ENCODE results near the gene TTC32.

The TTC32 gene

GRCh38 chr2:19857100-19857499 is 44.7 kb downstream of the TTC32 start:
- Histone ChIP-seq H3K4me1 (ENCODE audit: insufficient read depth, insufficient read length) (no peaks in the 10 kb centered on the region), H3K27me3 (ENCODE audit: insufficient read depth, insufficient read length) (no peaks in the 10 kb centered on the region), H3K9ac (ENCODE audit: insufficient read length, low read depth) (no peak overlapping the region), H3K9me3 (ENCODE audit: insufficient read depth, low read length) (no peaks in the 10 kb centered on the region), H3K36me3 (ENCODE audit: insufficient read depth, insufficient read length, low read length) (no peaks in the 10 kb centered on the region), H3K4me3 (ENCODE audit: insufficient read length, low read depth) (no peak overlapping the region)
- TF ChIP-seq SUZ12 (IDR thresholded peaks at IDR 0.05; ENCODE audit: extremely low read depth, insufficient read depth, insufficient read length) (no peak), ZNF274 (IDR thresholded peaks at IDR 0.05; ENCODE audit: low read depth, low read length) (no peak), YY1 (IDR thresholded peaks at IDR 0.05; ENCODE audit: insufficient read depth, insufficient read length) (no peak)
- DNase-seq (ENCODE audit: low read depth, low spot score): no peak

GRCh38 chr2:19855542-19856431 is 46.0 kb downstream of the TTC32 start:
- no peaks in the 10 kb centered on the region for H3K27me3 ChIP-seq (ENCODE audit: insufficient read depth, insufficient read length)
- H3K4me3 ChIP-seq (ENCODE audit: insufficient read length, low read depth): no peak overlapping the region
- H3K9ac ChIP-seq (ENCODE audit: insufficient read length, low read depth): no peak overlapping the region
- no peaks in the 10 kb centered on the region for H3K9me3 ChIP-seq (ENCODE audit: insufficient read depth, low read length)
- no peak for DNase-seq (ENCODE audit: low read depth, low spot score)
- TF ChIP-seq SUZ12 (IDR thresholded peaks at IDR 0.05; ENCODE audit: extremely low read depth, insufficient read depth, insufficient read length) (no peak), YY1 (IDR thresholded peaks at IDR 0.05; ENCODE audit: insufficient read depth, insufficient read length) (no peak), ZNF274 (IDR thresholded peaks at IDR 0.05; ENCODE audit: low read depth, low read length) (no peak)
- no peaks in the 10 kb centered on the region for H3K4me1 ChIP-seq (ENCODE audit: insufficient read depth, insufficient read length)
- no peaks in the 10 kb centered on the region for H3K36me3 ChIP-seq (ENCODE audit: insufficient read depth, insufficient read length, low read length)

- no peak for DNase-seq (ENCODE audit: low read depth, low spot score)
- H3K4me1 ChIP-seq (ENCODE audit: insufficient read depth, insufficient read length): no peaks in the 10 kb centered on the region
- H3K36me3 ChIP-seq (ENCODE audit: insufficient read depth, insufficient read length, low read length): no peaks in the 10 kb centered on the region
- H3K4me3 ChIP-seq (ENCODE audit: insufficient read length, low read depth): no peak overlapping the region
- H3K9ac ChIP-seq (ENCODE audit: insufficient read length, low read depth): no peak overlapping the region
- H3K9me3 ChIP-seq (ENCODE audit: insufficient read depth, low read length): no peaks in the 10 kb centered on the region
- no peak for TF ChIP-seq ZNF274 (IDR thresholded peaks at IDR 0.05; ENCODE audit: low read depth, low read length)
- TF ChIP-seq SUZ12 (IDR thresholded peaks at IDR 0.05; ENCODE audit: extremely low read depth, insufficient read depth, insufficient read length): no peak
- TF ChIP-seq YY1 (IDR thresholded peaks at IDR 0.05; ENCODE audit: insufficient read depth, insufficient read length): no peak
- H3K27me3 ChIP-seq (ENCODE audit: insufficient read depth, insufficient read length): no peaks in the 10 kb centered on the region
Measured at GRCh38 chr2:19854596-19855541, 46.9 kb downstream of the TTC32 start.

- Histone ChIP-seq H3K4me1 (ENCODE audit: insufficient read depth, insufficient read length) (no peaks in the 10 kb centered on the region), H3K4me3 (ENCODE audit: insufficient read length, low read depth) (no peak overlapping the region), H3K9me3 (ENCODE audit: insufficient read depth, low read length) (no peaks in the 10 kb centered on the region), H3K27me3 (ENCODE audit: insufficient read depth, insufficient read length) (no peaks in the 10 kb centered on the region), H3K36me3 (ENCODE audit: insufficient read depth, insufficient read length, low read length) (no peaks in the 10 kb centered on the region), H3K9ac (ENCODE audit: insufficient read length, low read depth) (no peak overlapping the region)
- DNase-seq (ENCODE audit: low read depth, low spot score): no peak
- TF ChIP-seq YY1 (IDR thresholded peaks at IDR 0.05; ENCODE audit: insufficient read depth, insufficient read length) (no peak), ZNF274 (IDR thresholded peaks at IDR 0.05; ENCODE audit: low read depth, low read length) (no peak), SUZ12 (IDR thresholded peaks at IDR 0.05; ENCODE audit: extremely low read depth, insufficient read depth, insufficient read length) (no peak)
Measured at GRCh38 chr2:19851116-19851695, 50.6 kb downstream of the TTC32 start.

- no peaks in the 10 kb centered on the region for H3K36me3 ChIP-seq (ENCODE audit: insufficient read depth, insufficient read length, low read length)
- TF ChIP-seq SUZ12 (IDR thresholded peaks at IDR 0.05; ENCODE audit: extremely low read depth, insufficient read depth, insufficient read length): no peak
- no peak for TF ChIP-seq YY1 (IDR thresholded peaks at IDR 0.05; ENCODE audit: insufficient read depth, insufficient read length)
- TF ChIP-seq ZNF274 (IDR thresholded peaks at IDR 0.05; ENCODE audit: low read depth, low read length): no peak
- no peak overlapping the region for H3K9ac ChIP-seq (ENCODE audit: insufficient read length, low read depth)
- DNase-seq (ENCODE audit: low read depth, low spot score): no peak
- no peak overlapping the region for H3K4me3 ChIP-seq (ENCODE audit: insufficient read length, low read depth)
- H3K4me1 ChIP-seq (ENCODE audit: insufficient read depth, insufficient read length): no peaks in the 10 kb centered on the region
- no peaks in the 10 kb centered on the region for H3K27me3 ChIP-seq (ENCODE audit: insufficient read depth, insufficient read length)
- no peaks in the 10 kb centered on the region for H3K9me3 ChIP-seq (ENCODE audit: insufficient read depth, low read length)
Measured at GRCh38 chr2:19850056-19851050, 51.4 kb downstream of the TTC32 start.

- no peaks in the 10 kb centered on the region for H3K27me3 ChIP-seq (ENCODE audit: insufficient read depth, insufficient read length)
- no peak overlapping the region for H3K4me3 ChIP-seq (ENCODE audit: insufficient read length, low read depth)
- no peak for TF ChIP-seq YY1 (IDR thresholded peaks at IDR 0.05; ENCODE audit: insufficient read depth, insufficient read length)
- no peak for TF ChIP-seq SUZ12 (IDR thresholded peaks at IDR 0.05; ENCODE audit: extremely low read depth, insufficient read depth, insufficient read length)
- no peak for TF ChIP-seq ZNF274 (IDR thresholded peaks at IDR 0.05; ENCODE audit: low read depth, low read length)
Measured at GRCh38 chr2:19848952-19849351, 52.8 kb downstream of the TTC32 start.

More at GRCh38 chr2:19848952-19849351, 52.8 kb downstream of the TTC32 start:
- no peak for DNase-seq (ENCODE audit: low read depth, low spot score)
- H3K9me3 ChIP-seq (ENCODE audit: insufficient read depth, low read length): no peaks in the 10 kb centered on the region
- H3K9ac ChIP-seq (ENCODE audit: insufficient read length, low read depth): no peak overlapping the region
- no peaks in the 10 kb centered on the region for H3K4me1 ChIP-seq (ENCODE audit: insufficient read depth, insufficient read length)
- H3K36me3 ChIP-seq (ENCODE audit: insufficient read depth, insufficient read length, low read length): no peaks in the 10 kb centered on the region
